NOMO-1 treated with DMSO at 0.1 percent for 48 hours (cell line): ENCODE data around the gene ZKSCAN2.

Experiments
- DNase-seq: peaks from one replicate; lab custom pipeline; 2025; ENCODE audit not compliant: unreplicated experiment; lab: John Stamatoyannopoulos, UW

ZKSCAN2 gene

GRCh38 chr16:25257470-25257955 is at the start of gene ZKSCAN2:
Gene ZKSCAN2, minus strand, starts transcription at chr16:25257845. Its CDS starts 718 bp downstream, at chr16:25257127.
- peak; percentile 81 for DNase-seq

GRCh38 chr16:25299792-25300590 is 42.3 kb upstream of the ZKSCAN2 start:
- DNase-seq: no peak

GRCh38 chr16:25298165-25298872 is 40.7 kb upstream of the ZKSCAN2 start:
- DNase-seq: no peak

- no peak for DNase-seq
Measured at GRCh38 chr16:25297151-25297787, 39.6 kb upstream of the ZKSCAN2 start.

- DNase-seq: no peak
Measured at GRCh38 chr16:25291580-25291979, 33.9 kb upstream of the ZKSCAN2 start.

- no peak for DNase-seq
Measured at GRCh38 chr16:25289466-25289865, 31.8 kb upstream of the ZKSCAN2 start.

- no peak for DNase-seq
Measured at GRCh38 chr16:25279491-25279890, 21.8 kb upstream of the ZKSCAN2 start.

- no peak for DNase-seq
Measured at GRCh38 chr16:25271421-25271820, 13.8 kb upstream of the ZKSCAN2 start.

- no peak for DNase-seq
Measured at GRCh38 chr16:25270577-25270976, 12.9 kb upstream of the ZKSCAN2 start.

GRCh38 chr16:25269879-25270278 is 12.2 kb upstream of the ZKSCAN2 start:
- no peak for DNase-seq

GRCh38 chr16:25265968-25266367 is 8.3 kb upstream of the ZKSCAN2 start:
- DNase-seq: no peak

- no peak for DNase-seq
Measured at GRCh38 chr16:25264597-25264996, 7.0 kb upstream of the ZKSCAN2 start.

- DNase-seq: no peak
Measured at GRCh38 chr16:25260416-25260815, 2.8 kb upstream of the ZKSCAN2 start.

- no peak for DNase-seq
Measured at GRCh38 chr16:25258861-25259179, 1.2 kb upstream of the ZKSCAN2 start.

- peak; percentile 87 for DNase-seq
Measured at GRCh38 chr16:25257956-25258860, 563 bp upstream of the ZKSCAN2 start.

- no peak for DNase-seq
Measured at GRCh38 chr16:25256695-25257469, 763 bp downstream of the ZKSCAN2 start.

- DNase-seq: no peak
Measured at GRCh38 chr16:25253322-25253721, 4.3 kb downstream of the ZKSCAN2 start.

- DNase-seq: no peak
Measured at GRCh38 chr16:25250467-25250866, 7.2 kb downstream of the ZKSCAN2 start.

- no peak for DNase-seq
Measured at GRCh38 chr16:25235991-25236390, 21.7 kb downstream of the ZKSCAN2 start.

- DNase-seq: no peak
Measured at GRCh38 chr16:25228372-25228771, 29.3 kb downstream of the ZKSCAN2 start.
